HG02571 (cell line): ENCODE results near the gene ZSWIM6.

Experiments
- ATAC-seq: cut with Tn5 transposase; IDR thresholded peaks from one replicate; pipeline ENCODE4 v1.9.1; 2021; ENCODE audit warnings: mild to moderate bottlenecking, moderate library complexity; ENCODE audit not compliant: unreplicated experiment

ZSWIM6 gene

GRCh38 chr5:61357745-61358144 lies 25.7 kb downstream of the ZSWIM6 start:
- ATAC-seq: no peak

- ATAC-seq: no peak
Measured at GRCh38 chr5:61362796-61363368, 30.8 kb downstream of the ZSWIM6 start.

- no peak for ATAC-seq
Measured at GRCh38 chr5:61363401-61364114, 31.5 kb downstream of the ZSWIM6 start.

GRCh38 chr5:61366497-61367240 lies 34.6 kb downstream of the ZSWIM6 start:
- ATAC-seq: no peak

GRCh38 chr5:61370506-61370905 lies 38.4 kb downstream of the ZSWIM6 start:
- ATAC-seq: no peak

GRCh38 chr5:61371474-61371873 lies 39.4 kb downstream of the ZSWIM6 start:
- ATAC-seq: no peak

- ATAC-seq: no peak
Measured at GRCh38 chr5:61379677-61380076, 47.6 kb downstream of the ZSWIM6 start.

- ATAC-seq: no peak
Measured at GRCh38 chr5:61381968-61382367, 49.9 kb downstream of the ZSWIM6 start.

GRCh38 chr5:61385627-61386026 lies 53.6 kb downstream of the ZSWIM6 start:
- no peak for ATAC-seq

GRCh38 chr5:61386045-61386800 lies 54.2 kb downstream of the ZSWIM6 start:
- no peak for ATAC-seq

GRCh38 chr5:61389609-61390008 lies 57.6 kb downstream of the ZSWIM6 start:
- no peak for ATAC-seq

- ATAC-seq: no peak
Measured at GRCh38 chr5:61394078-61394704, 62.1 kb downstream of the ZSWIM6 start.

GRCh38 chr5:61394793-61395192 lies 62.7 kb downstream of the ZSWIM6 start:
- no peak for ATAC-seq

GRCh38 chr5:61397238-61397637 lies 65.2 kb downstream of the ZSWIM6 start:
- no peak for ATAC-seq

- no peak for ATAC-seq
Measured at GRCh38 chr5:61397937-61398336, 65.9 kb downstream of the ZSWIM6 start.

GRCh38 chr5:61398440-61398839 lies 66.4 kb downstream of the ZSWIM6 start:
- ATAC-seq: no peak

- ATAC-seq: no peak
Measured at GRCh38 chr5:61399679-61400078, 67.6 kb downstream of the ZSWIM6 start.

GRCh38 chr5:61401726-61402125 lies 69.7 kb downstream of the ZSWIM6 start:
- ATAC-seq: no peak

GRCh38 chr5:61402244-61402823 lies 70.3 kb downstream of the ZSWIM6 start:
- ATAC-seq: no peak
